Fibroblast of mammary gland (primary cell): ENCODE data around the gene DBN1.

ENCODE experiments used
- DNase-seq: peaks from one replicate; pipeline ENCODE4 v3.0.0-alpha.2; 2010; ENCODE audit warnings: low read depth
- H3K4me3 ChIP-seq: 2 replicates; pipeline ENCODE4 v1.5.1; 2011; ENCODE audit warnings: low read depth, mild to moderate bottlenecking, low read length, moderate library complexity; ENCODE audit not compliant: control insufficient read depth
- TF ChIP-seq, protein P1 (sequence below): conservative IDR thresholded peaks from 2 replicates; pipeline ENCODE4 v1.5.1; 2011; ENCODE audit warnings: low read depth, low read length, inconsistent platforms; ENCODE audit not compliant: control insufficient read depth, insufficient read depth

The DBN1 gene

DNA sequence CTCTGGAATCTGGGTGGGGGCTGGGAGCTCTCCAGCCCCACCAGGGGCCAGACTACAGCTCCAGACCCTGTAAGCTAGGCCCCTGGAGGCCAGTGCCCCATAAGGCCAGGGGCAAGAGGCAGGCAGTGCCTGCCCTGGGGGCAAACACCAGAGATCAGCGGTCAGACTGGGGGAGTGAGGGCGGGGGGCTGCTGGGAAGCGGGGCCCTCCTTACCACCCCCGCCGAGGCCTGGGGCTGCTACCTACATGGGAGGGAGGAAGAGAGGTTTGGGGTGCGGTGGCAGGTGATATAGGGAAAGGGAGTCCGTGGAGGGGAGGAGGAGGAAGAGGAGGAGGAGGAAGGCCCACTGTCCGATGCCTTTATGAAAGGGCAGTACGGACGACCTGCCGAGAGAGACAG, 14.1 kb downstream of the DBN1 start:
- TF ChIP-seq, protein P1, sequence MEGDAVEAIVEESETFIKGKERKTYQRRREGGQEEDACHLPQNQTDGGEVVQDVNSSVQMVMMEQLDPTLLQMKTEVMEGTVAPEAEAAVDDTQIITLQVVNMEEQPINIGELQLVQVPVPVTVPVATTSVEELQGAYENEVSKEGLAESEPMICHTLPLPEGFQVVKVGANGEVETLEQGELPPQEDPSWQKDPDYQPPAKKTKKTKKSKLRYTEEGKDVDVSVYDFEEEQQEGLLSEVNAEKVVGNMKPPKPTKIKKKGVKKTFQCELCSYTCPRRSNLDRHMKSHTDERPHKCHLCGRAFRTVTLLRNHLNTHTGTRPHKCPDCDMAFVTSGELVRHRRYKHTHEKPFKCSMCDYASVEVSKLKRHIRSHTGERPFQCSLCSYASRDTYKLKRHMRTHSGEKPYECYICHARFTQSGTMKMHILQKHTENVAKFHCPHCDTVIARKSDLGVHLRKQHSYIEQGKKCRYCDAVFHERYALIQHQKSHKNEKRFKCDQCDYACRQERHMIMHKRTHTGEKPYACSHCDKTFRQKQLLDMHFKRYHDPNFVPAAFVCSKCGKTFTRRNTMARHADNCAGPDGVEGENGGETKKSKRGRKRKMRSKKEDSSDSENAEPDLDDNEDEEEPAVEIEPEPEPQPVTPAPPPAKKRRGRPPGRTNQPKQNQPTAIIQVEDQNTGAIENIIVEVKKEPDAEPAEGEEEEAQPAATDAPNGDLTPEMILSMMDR, result no peak
- DNase-seq, result no peak
- H3K4me3 ChIP-seq, result no peak overlapping the region

DNA sequence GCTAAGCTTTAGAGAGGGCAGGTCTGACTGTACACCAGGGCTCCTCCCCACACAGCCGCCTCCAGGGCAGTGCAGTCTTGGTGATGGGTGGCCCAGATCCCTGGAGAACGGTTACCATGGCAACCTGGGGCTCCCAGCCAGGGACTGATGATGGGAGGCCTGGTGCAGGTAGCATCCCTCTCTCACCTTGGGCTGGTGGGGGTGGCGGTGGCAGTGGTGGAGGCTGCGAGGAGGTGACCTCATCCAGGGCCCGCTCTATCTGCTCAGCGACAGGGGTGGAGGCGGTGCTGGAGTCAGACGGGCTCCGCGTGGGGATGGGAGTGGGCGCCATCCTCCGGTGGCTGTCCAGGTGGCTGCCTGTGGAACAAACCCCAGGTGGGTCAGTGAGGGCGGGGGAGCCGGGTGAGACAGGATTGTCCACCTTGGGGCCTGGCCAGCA, 14.5 kb downstream of the DBN1 start:
- TF ChIP-seq, protein P1, result no peak
- peak; percentile 50 for DNase-seq
- no peak overlapping the region for H3K4me3 ChIP-seq

GRCh38 chr5:177457852-177458681, 15.4 kb downstream of the DBN1 start:
- TF ChIP-seq, protein P1, result no peak
- DNase-seq, result no peak
- no peak overlapping the region for H3K4me3 ChIP-seq

- TF ChIP-seq, protein P1, result peak; percentile 73
- no peak overlapping the region for H3K4me3 ChIP-seq
- DNase-seq, result peak; percentile 98
Measured at GRCh38 chr5:177456976-177457851, 16.2 kb downstream of the DBN1 start.

GRCh38 chr5:177456591-177456964, 16.9 kb downstream of the DBN1 start:
- TF ChIP-seq, protein P1, result no peak
- DNase-seq, result no peak
- no peak overlapping the region for H3K4me3 ChIP-seq

DNA sequence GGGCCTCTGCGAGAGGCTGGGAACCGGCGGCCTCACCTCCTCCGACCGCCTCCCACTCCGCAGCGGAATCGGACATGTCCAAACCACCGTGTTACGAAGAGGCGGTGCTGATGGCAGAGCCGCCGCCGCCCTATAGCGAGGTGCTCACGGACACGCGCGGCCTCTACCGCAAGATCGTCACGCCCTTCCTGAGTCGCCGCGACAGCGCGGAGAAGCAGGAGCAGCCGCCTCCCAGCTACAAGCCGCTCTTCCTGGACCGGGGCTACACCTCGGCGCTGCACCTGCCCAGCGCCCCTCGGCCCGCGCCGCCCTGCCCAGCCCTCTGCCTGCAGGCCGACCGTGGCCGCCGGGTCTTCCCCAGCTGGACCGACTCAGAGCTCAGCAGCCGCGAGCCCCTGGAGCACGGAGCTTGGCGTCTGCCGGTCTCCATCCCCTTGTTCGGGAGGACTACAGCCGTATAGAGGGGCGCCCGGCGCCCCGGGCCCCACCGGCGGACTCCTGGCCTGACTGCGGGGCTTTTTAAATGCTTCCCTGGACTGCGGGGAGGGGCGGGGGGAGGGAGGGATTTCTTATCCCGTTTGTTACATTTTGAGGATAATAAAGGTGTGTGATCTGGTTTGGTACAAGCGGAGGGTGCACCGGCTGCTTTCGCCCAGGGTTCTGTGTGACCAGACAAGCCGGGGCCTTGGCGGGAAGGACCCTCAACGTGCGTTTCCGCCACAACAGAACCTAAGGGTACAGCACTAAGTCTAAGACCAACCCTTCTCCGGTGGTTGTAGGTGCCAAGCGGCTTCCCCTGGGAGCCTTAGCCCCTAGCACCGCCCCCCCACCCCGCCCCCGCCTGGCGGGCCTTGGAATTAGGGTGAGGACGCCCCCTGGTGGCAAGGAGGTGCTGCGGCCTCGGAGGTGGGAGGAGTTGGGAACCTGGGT, 17.5 kb downstream of the DBN1 start:
- TF ChIP-seq, protein P1, result peak; percentile 79
- DNase-seq, result peak; percentile 87
- H3K4me3 ChIP-seq, result peak overlapping the region; percentile 6
